ENCODE results near the gene IFT22.
"Not testable (repeated sequence)": the region's sequence is repeated elsewhere in the genome, so short reads cannot be mapped to it uniquely, and the experiment has no call there.

The IFT22 gene

GRCh38 chr7:101321491-101322401, at the start of gene IFT22:
TSS of gene IFT22 (minus strand) at chr7:101321812. CDS start at chr7:101321709, 103 bp downstream.
- DNase-seq (ENCODE audit: low spot score) = peak; percentile 96

GRCh38 chr7:101370836-101371235, 49.2 kb upstream of the IFT22 start:
- no peak for DNase-seq (ENCODE audit: low spot score)

- no peak for DNase-seq (ENCODE audit: low spot score)
These were observed 47.0 kb upstream of the IFT22 start for GRCh38 chr7:101368422-101369165.

GRCh38 chr7:101367676-101368075, 46.1 kb upstream of the IFT22 start:
- DNase-seq (ENCODE audit: low spot score) = no peak

GRCh38 chr7:101365956-101366355, 44.3 kb upstream of the IFT22 start:
- no peak for DNase-seq (ENCODE audit: low spot score)

GRCh38 chr7:101363734-101364374, 42.2 kb upstream of the IFT22 start:
- peak; percentile 96 for DNase-seq (ENCODE audit: low spot score)

- no peak for DNase-seq (ENCODE audit: low spot score)
These were observed 41.7 kb upstream of the IFT22 start for GRCh38 chr7:101363196-101363733.

GRCh38 chr7:101362334-101363195, 41.0 kb upstream of the IFT22 start, which contains the start of gene COL26A1:
TSS of gene COL26A1 (plus strand) at chr7:101362875. CDS start at chr7:101363033, 158 bp downstream.
- peak; percentile 85 for DNase-seq (ENCODE audit: low spot score)

- no peak for DNase-seq (ENCODE audit: low spot score)
These were observed 35.8 kb upstream of the IFT22 start for GRCh38 chr7:101357433-101357832.

GRCh38 chr7:101352920-101353308, 31.3 kb upstream of the IFT22 start:
- no peak for DNase-seq (ENCODE audit: low spot score)

GRCh38 chr7:101349300-101349699, 27.7 kb upstream of the IFT22 start:
- DNase-seq (ENCODE audit: low spot score) = not testable (repeated sequence)

GRCh38 chr7:101348456-101349067, 26.9 kb upstream of the IFT22 start:
- not testable (repeated sequence) for DNase-seq (ENCODE audit: low spot score)

GRCh38 chr7:101347477-101347876, 25.9 kb upstream of the IFT22 start:
- no peak for DNase-seq (ENCODE audit: low spot score)

- no peak for DNase-seq (ENCODE audit: low spot score)
These were observed 21.3 kb upstream of the IFT22 start for GRCh38 chr7:101342892-101343291.

GRCh38 chr7:101340379-101340778, 18.8 kb upstream of the IFT22 start:
- DNase-seq (ENCODE audit: low spot score) = no peak

GRCh38 chr7:101333912-101334311, 12.3 kb upstream of the IFT22 start:
- no peak for DNase-seq (ENCODE audit: low spot score)

- DNase-seq (ENCODE audit: low spot score) = no peak
These were observed 10.4 kb upstream of the IFT22 start for GRCh38 chr7:101332026-101332425.

GRCh38 chr7:101330011-101330484, 8.4 kb upstream of the IFT22 start:
- no peak for DNase-seq (ENCODE audit: low spot score)

GRCh38 chr7:101328159-101328558, 6.5 kb upstream of the IFT22 start:
- DNase-seq (ENCODE audit: low spot score) = no peak

GRCh38 chr7:101319401-101319800, 2.2 kb downstream of the IFT22 start:
- no peak for DNase-seq (ENCODE audit: low spot score)

GRCh38 chr7:101315336-101315735, 6.3 kb downstream of the IFT22 start:
- DNase-seq (ENCODE audit: low spot score) = peak; percentile 54
